ENCODE data around the gene ZNF227. TPM values are rescaled to one million over a fixed set of nuclear protein-coding genes. Genes with fewer than 3 reads are reported as not detected.

The ZNF227 gene
- total and polyA plus RNA-seq, 9 of the 15 experiments (the other 6 are each of a cell fraction or from before 2014, with no cell fraction given), result 3.0 to 15.1 (median 10.0) TPM

GRCh38 chr19:44212866-44213346 lies 574 bp downstream of the ZNF227 start (continued):
- TF ChIP-seq TGIF2 (CRISPR knock-in tag; IDR thresholded peaks at IDR 0.05), result no peak
- TF ChIP-seq KDM4B (IDR thresholded peaks at IDR 0.05; ENCODE audit: borderline replicate concordance in 2 of 2, low read depth in 1 of 2), result no peak
- TF ChIP-seq CGGBP1 (CRISPR knock-in tag; IDR thresholded peaks at IDR 0.05), result no peak
- TF ChIP-seq SAFB2 (IDR thresholded peaks at IDR 0.05; ENCODE audit: borderline replicate concordance, low read depth, low read length, severe bottlenecking), result no peak
- TF ChIP-seq FOS (IDR thresholded peaks at IDR 0.05; ENCODE audit: extremely low read depth, insufficient read length), result no peak
- no peak for TF ChIP-seq ILK (tag; IDR thresholded peaks at IDR 0.05; ENCODE audit: borderline replicate concordance, low read depth)
- TF ChIP-seq PATZ1 (CRISPR knock-in tag; IDR thresholded peaks at IDR 0.05; ENCODE audit: borderline replicate concordance), result no peak
- TF ChIP-seq U2AF1 (optimal IDR thresholded peaks at IDR 0.05; ENCODE audit: low read depth, low read length), result no peak
- TF ChIP-seq CEBPG (CRISPR knock-in tag; IDR thresholded peaks at IDR 0.05), result no peak
- TF ChIP-seq CEBPG (tag; conservative IDR thresholded peaks at IDR 0.05 in 1 of 2, IDR thresholded peaks at IDR 0.05 in 1 of 2), result peak in 1 of 2 experiments; percentile 61; a peak in 2 of 4 replicates
- TF ChIP-seq HOMEZ (CRISPR knock-in tag; IDR thresholded peaks at IDR 0.05), result no peak
- TF ChIP-seq E2F3 (CRISPR knock-in tag; IDR thresholded peaks at IDR 0.05), result no peak; the same call in 1 of the 2 replicates
